GM18508 (cell line): ENCODE data around the gene RNF19B.

ENCODE experiments used
- ATAC-seq: cut with Tn5 transposase; IDR thresholded peaks from one replicate; pipeline ENCODE4 v1.9.1; 2021; ENCODE audit warnings: moderate number of reproducible peaks; ENCODE audit not compliant: insufficient read depth, unreplicated experiment

The RNF19B gene

GRCh38 chr1:32971156-32971555 lies 6.5 kb upstream of the RNF19B start:
- ATAC-seq: no peak

GRCh38 chr1:32969566-32969965 lies 5.0 kb upstream of the RNF19B start:
- ATAC-seq: no peak

GRCh38 chr1:32967888-32968568 lies 3.4 kb upstream of the RNF19B start:
- ATAC-seq: no peak

- no peak for ATAC-seq
Measured at GRCh38 chr1:32966900-32967299, 2.3 kb upstream of the RNF19B start.

GRCh38 chr1:32965251-32965747 lies 690 bp upstream of the RNF19B start:
- no peak for ATAC-seq

- ATAC-seq: no peak
Measured at GRCh38 chr1:32963746-32964460, 706 bp downstream of the RNF19B start.

GRCh38 chr1:32962248-32962896 lies 2.2 kb downstream of the RNF19B start:
- ATAC-seq: no peak

GRCh38 chr1:32960819-32961355 lies 3.7 kb downstream of the RNF19B start:
- ATAC-seq: no peak

GRCh38 chr1:32960342-32960741 lies 4.3 kb downstream of the RNF19B start:
- no peak for ATAC-seq

- no peak for ATAC-seq
Measured at GRCh38 chr1:32958827-32959226, 5.8 kb downstream of the RNF19B start.

GRCh38 chr1:32957017-32957416 lies 7.6 kb downstream of the RNF19B start:
- no peak for ATAC-seq

- ATAC-seq: no peak
Measured at GRCh38 chr1:32954168-32954567, 10.4 kb downstream of the RNF19B start.

- ATAC-seq: no peak
Measured at GRCh38 chr1:32953495-32953894, 11.1 kb downstream of the RNF19B start.

- ATAC-seq: no peak
Measured at GRCh38 chr1:32949519-32949918, 15.1 kb downstream of the RNF19B start.

GRCh38 chr1:32948905-32949304 lies 15.7 kb downstream of the RNF19B start:
- ATAC-seq: no peak

GRCh38 chr1:32948390-32948722 lies 16.3 kb downstream of the RNF19B start:
- no peak for ATAC-seq

GRCh38 chr1:32947669-32948389 lies 16.8 kb downstream of the RNF19B start:
- no peak for ATAC-seq

- no peak for ATAC-seq
Measured at GRCh38 chr1:32946413-32946812, 18.2 kb downstream of the RNF19B start.

GRCh38 chr1:32944180-32944579 lies 20.4 kb downstream of the RNF19B start:
- no peak for ATAC-seq

- no peak for ATAC-seq
Measured at GRCh38 chr1:32939655-32940371, 24.8 kb downstream of the RNF19B start.
